IMR-90 (cell line): ENCODE data around the gene COL5A3. TPM values are rescaled to one million over a fixed set of nuclear protein-coding genes. Genes with fewer than 3 reads are reported as not detected.

Experiments
- ATAC-seq: fragments of 200-7000 bp; cut with Tn5 transposase; 2 replicates; pipeline ENCODE4 v1.9.1; 2020; ENCODE audit warnings: low read depth, mild to moderate bottlenecking, moderate library complexity
- BruUV-seq: library from RNA; stranded (reverse); fragments of 400-500 nt; replicated peaks from 2 replicates; lab custom pipeline; 2021; lab: Mats Ljungman, UMichigan
- CTCF ChIA-PET: fragments of 300-600 bp; formaldehyde crosslinking; extraction: SDS; loops from one replicate; lab custom pipeline; 2021; ENCODE audit warnings: antibody characterized with exemption; lab: Yijun Ruan, JAX
- POLR2A ChIA-PET: fragments of 300-600 bp; sonication (Branson Sonifier 250); formaldehyde crosslinking; loops from one replicate; lab custom pipeline; 2022; ENCODE audit warnings: antibody characterized with exemption; ENCODE audit not compliant: unreplicated experiment; lab: Charles Lee
- DNase-seq: peaks from one replicate; pipeline ENCODE4 v3.0.0; 2013
- H2AFZ ChIP-seq: replicated peaks from 2 replicates; pipeline ENCODE3; 2013; ENCODE audit warnings: low read length, mild to moderate bottlenecking; ENCODE audit not compliant: poor library complexity
- H2AK5ac ChIP-seq: 2 replicates; pipeline ENCODE4 v1.6.1; 2013; ENCODE audit warnings: low read depth, low read length, inconsistent platforms
- H2AK9ac ChIP-seq: replicated peaks from 2 replicates; pipeline ENCODE3; 2013; ENCODE audit warnings: mild to moderate bottlenecking, low read depth, low read length, moderate library complexity; ENCODE audit not compliant: poor library complexity
- H2BK120ac ChIP-seq: 2 replicates; pipeline ENCODE4 v1.6.1; 2013; ENCODE audit warnings: low read depth, low read length, inconsistent platforms
- H2BK15ac ChIP-seq: 3 replicates; pipeline ENCODE4 v1.6.1; 2013; ENCODE audit warnings: low read depth, low read length, inconsistent platforms
- H2BK20ac ChIP-seq: 2 replicates; pipeline ENCODE4 v1.6.1; 2013; ENCODE audit warnings: low read depth, mild to moderate bottlenecking, inconsistent platforms, low read length, moderate library complexity
- H2BK5ac ChIP-seq: 2 replicates; pipeline ENCODE4 v1.6.1; 2013; ENCODE audit warnings: mild to moderate bottlenecking, low read depth, low read length, inconsistent platforms; ENCODE audit not compliant: poor library complexity, severe bottlenecking
- H3K14ac ChIP-seq: replicated peaks from 2 replicates; pipeline ENCODE4 v1.6.1; 2013; ENCODE audit warnings: low read depth, low read length, inconsistent platforms
- H3K18ac ChIP-seq: 2 replicates; pipeline ENCODE4 v1.6.1; 2013; ENCODE audit warnings: low read depth, low read length, control low read depth
- H3K23ac ChIP-seq: 2 replicates; pipeline ENCODE4 v1.6.1; 2013; ENCODE audit warnings: low read depth, low read length, inconsistent platforms
- H3K27ac ChIP-seq: 2 replicates; pipeline ENCODE4 v1.5.1; 2013; ENCODE audit warnings: mild to moderate bottlenecking, control low read depth, low read length; ENCODE audit not compliant: insufficient read depth
- H3K27me3 ChIP-seq: 2 replicates; pipeline ENCODE4 v1.6.1; 2013; ENCODE audit warnings: low read length; ENCODE audit not compliant: control insufficient read depth, insufficient read depth
- H3K36me3 ChIP-seq: 2 replicates; pipeline ENCODE4 v1.6.1; 2013; ENCODE audit warnings: low read length, mixed read lengths; ENCODE audit not compliant: control insufficient read depth, insufficient read depth
- H3K4ac ChIP-seq: 2 replicates; pipeline ENCODE4 v1.6.1; 2013; ENCODE audit warnings: low read depth, low read length, inconsistent platforms
- H3K4me1 ChIP-seq: 2 replicates; pipeline ENCODE4 v1.6.1; 2013; ENCODE audit warnings: low read length, mixed read lengths; ENCODE audit not compliant: control insufficient read depth, insufficient read depth
- H3K4me2 ChIP-seq: 2 replicates; pipeline ENCODE4 v1.6.1; 2013; ENCODE audit warnings: low read depth, mild to moderate bottlenecking, control low read depth, low read length, moderate library complexity
- H3K4me3 ChIP-seq: 2 replicates; pipeline ENCODE4 v1.5.1; 2013; ENCODE audit warnings: low read depth, mild to moderate bottlenecking, control low read depth, low read length, moderate library complexity; ENCODE audit not compliant: insufficient read depth
- H3K56ac ChIP-seq: 2 replicates; pipeline ENCODE4 v1.6.1; 2013; ENCODE audit warnings: low read length, inconsistent platforms; ENCODE audit not compliant: insufficient read depth; ENCODE audit errors: extremely low read depth
- H3K79me1 ChIP-seq, 2 experiments: 2 replicates each; pipeline ENCODE4 v1.6.1; 2013; ENCODE audit warnings: low read length in 2 of 2, inconsistent platforms in 1 of 2, low read depth in 1 of 2
- H3K9ac ChIP-seq: 2 replicates; pipeline ENCODE4 v1.6.1; 2013; ENCODE audit warnings: low read depth, low read length, control low read depth
- H3K9me1 ChIP-seq: 2 replicates; pipeline ENCODE4 v1.6.1; 2013; ENCODE audit warnings: low read length, inconsistent platforms; ENCODE audit not compliant: insufficient read depth
- H3K9me3 ChIP-seq: 2 replicates; pipeline ENCODE4 v1.6.1; 2013; ENCODE audit warnings: low read length; ENCODE audit not compliant: control insufficient read depth, insufficient read depth
- H4K20me1 ChIP-seq: 2 replicates; pipeline ENCODE4 v1.6.1; 2013; ENCODE audit warnings: low read length, inconsistent platforms; ENCODE audit not compliant: insufficient read depth
- H4K5ac ChIP-seq: 2 replicates; pipeline ENCODE4 v1.6.1; 2013; ENCODE audit warnings: mild to moderate bottlenecking, low read depth, low read length, control low read depth
- H4K8ac ChIP-seq, 2 experiments: 2 replicates each; pipeline ENCODE4 v1.6.1; 2013; ENCODE audit warnings: low read depth in 2 of 2, low read length in 2 of 2, control low read depth in 1 of 2, inconsistent platforms in 1 of 2
- H4K91ac ChIP-seq: 2 replicates; pipeline ENCODE4 v1.6.1; 2013; ENCODE audit warnings: low read depth, low read length, inconsistent platforms; ENCODE audit not compliant: insufficient read depth
- RCOR1 ChIP-seq: IDR thresholded peaks from 2 replicates; pipeline ENCODE4 v1.6.1; 2012; ENCODE audit warnings: mild to moderate bottlenecking, low read length, improper control_type of control experiment; ENCODE audit not compliant: insufficient replicate concordance
- WGBS, 2 experiments: methylation state at CpG; one replicate each; pipeline versions ENCODE4 v1.1.5 to v1.1.7; 2013; ENCODE audit warnings: missing lambda C conversion rate in 2 of 2; ENCODE audit not compliant: insufficient read length in 1 of 2; ENCODE audit errors: extremely low coverage in 2 of 2; 5-methylcytosine and 5-hydroxymethylcytosine counted together
- dilution Hi-C: fragments of 300-500 bp; cut with HindIII; formaldehyde crosslinking; loops from one replicate; pipeline ENCODE4 v1.14.3; 2018; ENCODE audit warnings: low sequenced_read_pairs; ENCODE audit not compliant: unreplicated experiment
- in situ Hi-C: fragments of 300-500 bp; cut with MboI; formaldehyde crosslinking; loops from 3 replicates; pipeline ENCODE4 v1.14.3; 2019; ENCODE audit warnings: low sequenced_read_pairs, inconsistent platforms, mixed read lengths
- intact Hi-C: fragments of 100-400 bp; cut with micrococcal nuclease; formaldehyde crosslinking; loops from 2 replicates; pipeline ENCODE4 v1.10.0; 2022
- microRNA-seq, 2 experiments: library from miRNA; stranded (forward) in 1 of 2; unstranded in 1 of 2; fragments of 10-50 nt in 1 of 2; fragments of <30 nt in 1 of 2; gene quantifications in 1 of 2; microRNA quantifications in 1 of 2; one replicate each; pipeline versions ENCODE3 to v1.1.0; 2013 to 2020; ENCODE audit not compliant: insufficient read depth in 1 of 2, insufficient read length in 1 of 2, unreplicated experiment in 1 of 2
- polyA plus RNA-seq, 3 experiments: library from polyadenylated mRNA; depleted of rRNA; stranded (reverse); fragments of >200 nt; gene quantifications; 2 replicates each; pipeline ENCODE4 v1.2.3, GENCODE V29; 2012; ENCODE audit warnings: low replicate concordance in 1 of 3
- small RNA-seq, 5 experiments: library from RNA; depleted of rRNA; stranded (forward); fragments of <200 nt; gene quantifications; one replicate each; pipeline ENCODE3, GENCODE V24; 2012
- total RNA-seq: library from RNA; depleted of rRNA; stranded (reverse); fragments of >200 nt; gene quantifications from 2 replicates; pipeline ENCODE4 v1.2.3, GENCODE V29; 2012; rRNA removed

The COL5A3 gene
- total and polyA plus RNA-seq, 2 of the 4 experiments (the other 2 are of a cell fraction) = 0.54 to 1.5 TPM

GRCh38 chr19:9910625-9911024 lies 99.7 kb downstream of the COL5A3 start:
- dilution Hi-C loops (no loop called here), in situ Hi-C loops (loop anchor here (5.0 kb wide), 1 partner anchor 38 kb away; no protein-coding TSS in a partner anchor), intact Hi-C loops (loop anchor here (5.0 to 10.0 kb wide), 2 partner anchors 286 to 773 kb away; partner anchors contain the start of gene ZNF561)
- Histone ChIP-seq H4K91ac (no peak overlapping the region), H2BK120ac (no peak overlapping the region), H2AFZ (no peak overlapping the region), H3K9me1 (0 out of 2 replicates have a peak, but pooled peaks cover 9% of the 10 kb centered on the region), H3K9ac (no peak overlapping the region), H4K8ac (no peak overlapping the region), H3K23ac (no peak overlapping the region), H4K20me1 (no peaks in the 10 kb centered on the region), H3K4me1 (peaks cover 2% of the 10 kb centered on the region; the same call in 1 of the 2 replicates), H3K56ac (no peak overlapping the region), H3K4me3 (no peak overlapping the region), H2AK5ac (no peak overlapping the region), H3K27ac (no peak overlapping the region), H2AK9ac (no peak overlapping the region), H3K79me1 (no peaks in the 10 kb centered on the region), H3K9me3 (no peaks in the 10 kb centered on the region), H3K14ac (no peak overlapping the region), H2BK5ac (no peak overlapping the region), H3K27me3 (peaks cover 16% of the 10 kb centered on the region), H3K36me3 (no peaks in the 10 kb centered on the region), H2BK20ac (no peak overlapping the region), H3K18ac (no peak overlapping the region), H3K4me2 (no peak overlapping the region), H2BK15ac (no peak overlapping the region), H4K5ac (no peak overlapping the region), H3K4ac (no peak overlapping the region)
- ATAC-seq (no peak), DNase-seq (no peak)
- POLR2A ChIA-PET = no interaction called here
- TF ChIP-seq RCOR1 = no peak
- BruUV-seq = no TSS peak
- CTCF ChIA-PET = interaction anchor here (0.6 kb wide), 1 partner anchor 10 kb away, joined by 3 read pairs; no protein-coding TSS in a partner anchor
- WGBS, 2 experiments = 60 to 100% methylated on average over 1 of the region's 1 CpG

Small RNAs within 50 kb of the gene (microRNA-seq; reads per million reads assigned to microRNA genes)
- gene MIR5589 = 0 reads per million in 2 experiments

Small RNAs within 50 kb of the gene (small RNA-seq; reads per million reads assigned to genes)
- gene MIR5589 = 0 reads per million in 5 experiments

Other genes starting within 250 kb of the COL5A3 start
- 5.3 and 6.5 TPM in 2 replicates for gene ZNF846, start 241.8 kb downstream of the COL5A3 start, total RNA-seq
- gene ZNF846, start 241.8 kb downstream of the COL5A3 start, polyA plus RNA-seq (2012; rRNA removed) = 4.6 and 5.7 TPM in 2 replicates
- gene FBXL12, start 191.4 kb downstream of the COL5A3 start, total RNA-seq = 8.1 and 8.9 TPM in 2 replicates
- 42.6 and 47.6 TPM in 2 replicates for gene FBXL12, start 191.4 kb downstream of the COL5A3 start, polyA plus RNA-seq (2012; rRNA removed)
- gene UBL5, start 182.6 kb downstream of the COL5A3 start, total RNA-seq = 371 and 434 TPM in 2 replicates
- 1,091 and 1,179 TPM in 2 replicates for gene UBL5, start 182.6 kb downstream of the COL5A3 start, polyA plus RNA-seq (2012; rRNA removed)
- gene PIN1, start 175.2 kb downstream of the COL5A3 start, total RNA-seq = 76.0 and 77.2 TPM in 2 replicates
- 105 and 126 TPM in 2 replicates for gene PIN1, start 175.2 kb downstream of the COL5A3 start, polyA plus RNA-seq (2012; rRNA removed)
- 2.2 and 2.7 TPM in 2 replicates for gene OLFM2, start 74.0 kb downstream of the COL5A3 start, total RNA-seq
- 5.1 and 6.2 TPM in 2 replicates for gene OLFM2, start 74.0 kb downstream of the COL5A3 start, polyA plus RNA-seq (2012; rRNA removed)
- 0.18 TPM in 1 of 2 replicates, not detected in the other for gene RDH8, start 3.0 kb upstream of the COL5A3 start, total RNA-seq
- not detected in 2 replicates for gene RDH8, start 3.0 kb upstream of the COL5A3 start, polyA plus RNA-seq (2012; rRNA removed)
- 9.0 and 10.0 TPM in 2 replicates for gene SHFL, start 75.8 kb upstream of the COL5A3 start, total RNA-seq
- gene SHFL, start 75.8 kb upstream of the COL5A3 start, polyA plus RNA-seq (2012; rRNA removed) = 32.1 and 34.3 TPM in 2 replicates
- not detected in 2 replicates for gene ANGPTL6, start 92.2 kb upstream of the COL5A3 start, total RNA-seq
- 0.17 and 0.21 TPM in 2 replicates for gene ANGPTL6, start 92.2 kb upstream of the COL5A3 start, polyA plus RNA-seq (2012; rRNA removed)
- gene PPAN, start 95.9 kb upstream of the COL5A3 start, total RNA-seq = 24.0 and 30.3 TPM in 2 replicates
- gene PPAN, start 95.9 kb upstream of the COL5A3 start, polyA plus RNA-seq (2012; rRNA removed) = 38.2 and 41.6 TPM in 2 replicates
- gene P2RY11, start 101.2 kb upstream of the COL5A3 start, total RNA-seq = 0.54 and 0.56 TPM in 2 replicates
- gene P2RY11, start 101.2 kb upstream of the COL5A3 start, polyA plus RNA-seq (2012; rRNA removed) = 4.5 and 6.6 TPM in 2 replicates
- 209 and 278 TPM in 2 replicates for gene EIF3G, start 109.4 kb upstream of the COL5A3 start, total RNA-seq
- 235 and 243 TPM in 2 replicates for gene EIF3G, start 109.4 kb upstream of the COL5A3 start, polyA plus RNA-seq (2012; rRNA removed)
- 26.2 and 40.3 TPM in 2 replicates for gene DNMT1, start 184.4 kb upstream of the COL5A3 start, total RNA-seq
- 83.6 and 88.1 TPM in 2 replicates for gene DNMT1, start 184.4 kb upstream of the COL5A3 start, polyA plus RNA-seq (2012; rRNA removed)
- 14.0 and 16.7 TPM in 2 replicates for gene S1PR2, start 220.8 kb upstream of the COL5A3 start, total RNA-seq
- 15.0 and 16.1 TPM in 2 replicates for gene S1PR2, start 220.8 kb upstream of the COL5A3 start, polyA plus RNA-seq (2012; rRNA removed)
- gene MRPL4, start 241.7 kb upstream of the COL5A3 start, total RNA-seq = 32.8 and 36.4 TPM in 2 replicates
- 108 and 123 TPM in 2 replicates for gene MRPL4, start 241.7 kb upstream of the COL5A3 start, polyA plus RNA-seq (2012; rRNA removed)